K562 (cell line): ENCODE data around the gene TP53I3. TPM values are rescaled to one million over a fixed set of nuclear protein-coding genes. Genes with fewer than 3 reads are reported as not detected.
A peak's percentile ranks its signal among the peaks of the same experiment; 100 is the strongest.

Experiments used
- ARID1B ChIP-seq: fragments of 450-650 bp; IDR thresholded peaks from 2 replicates; pipeline ENCODE4 v1.6.1; 2016; ENCODE audit warnings: antibody characterized with exemption, mild to moderate bottlenecking, inconsistent platforms
- CBFB ChIP-seq: sonication (generic); formaldehyde crosslinking; IDR thresholded peaks from 2 replicates; pipeline ENCODE4 v1.4.0; 2020; ENCODE audit warnings: mild to moderate bottlenecking, missing genetic modification reagents
- FOXJ2 ChIP-seq: fragments of 200-800 bp; sonication (Bioruptor generic); IDR thresholded peaks from 2 replicates; pipeline ENCODE4 v1.6.1; 2016; ENCODE audit warnings: missing genetic modification characterization, missing compliant biosample characterization
- MAFK ChIP-seq: IDR thresholded peaks from 2 replicates; pipeline ENCODE4 v1.6.1; 2011; ENCODE audit warnings: low read length, improper control_type of control experiment
- SIN3B ChIP-seq: fragments of 450-650 bp; IDR thresholded peaks from 2 replicates; pipeline ENCODE4 v1.6.1; 2017; ENCODE audit warnings: low read depth, mild to moderate bottlenecking, moderate library complexity
- TCF7 ChIP-seq: sonication (generic); IDR thresholded peaks from 2 replicates; pipeline ENCODE4 v1.6.1; 2016; ENCODE audit warnings: antibody characterized with exemption, borderline replicate concordance
- U2AF1 ChIP-seq: fragments of 200-400 bp; formaldehyde crosslinking; optimal IDR thresholded peaks from 2 replicates; pipeline ENCODE3; 2017; ENCODE audit warnings: mild to moderate bottlenecking, low read depth, low read length, moderate library complexity
- ZNF316 ChIP-seq: fragments of 450-650 bp; IDR thresholded peaks from 2 replicates; pipeline ENCODE4 v1.6.1; 2016
- ZNF655 ChIP-seq: fragments of 250-450 bp; sonication (Bioruptor Pico); IDR thresholded peaks from 2 replicates; pipeline ENCODE4 v1.5.0; 2021
- polyA plus RNA-seq, 8 experiments: library from polyadenylated mRNA; depleted of rRNA in 4 of 8; stranded (reverse) in 5 of 8; unstranded in 3 of 8; fragments of >200 nt; fragmentation: Nextera tagmentation in 2 of 8; fragmentation: Illumina TruSeq in 1 of 8; extraction: Ambion mirVana in 2 of 8; extraction: Trizol in 1 of 8; gene quantifications; 2 replicates each; pipeline versions ENCODE4 v1.2.1 to v1.2.3, GENCODE V29; 2011 to 2014; ENCODE audit warnings: inconsistent platforms in 1 of 8, missing spikeins in 1 of 8
- total RNA-seq, 7 experiments: library from RNA; depleted of rRNA in 6 of 7; stranded (reverse); fragments of >200 nt in 6 of 7; fragmentation: Illumina TruSeq in 2 of 7; extraction: Trizol in 2 of 7; gene quantifications; 2 replicates each; pipeline versions ENCODE4 v1.2.1 to v1.2.3, GENCODE V29; 2011 to 2021; ENCODE audit warnings: low replicate concordance in 1 of 7
- TF ChIP-seq, protein P1 (sequence below): fragments of 200-600 bp; sonication (generic); IDR thresholded peaks from one replicate; pipeline ENCODE4 v1.6.1; 2012; ENCODE audit warnings: mild to moderate bottlenecking, low read depth, low read length, inconsistent platforms

The TP53I3 gene
- total and polyA plus RNA-seq, 9 of the 15 experiments (the other 6 are each of a cell fraction or from before 2014, with no cell fraction given) = 0.65 to 9.5 (median 5.6) TPM

DNA sequence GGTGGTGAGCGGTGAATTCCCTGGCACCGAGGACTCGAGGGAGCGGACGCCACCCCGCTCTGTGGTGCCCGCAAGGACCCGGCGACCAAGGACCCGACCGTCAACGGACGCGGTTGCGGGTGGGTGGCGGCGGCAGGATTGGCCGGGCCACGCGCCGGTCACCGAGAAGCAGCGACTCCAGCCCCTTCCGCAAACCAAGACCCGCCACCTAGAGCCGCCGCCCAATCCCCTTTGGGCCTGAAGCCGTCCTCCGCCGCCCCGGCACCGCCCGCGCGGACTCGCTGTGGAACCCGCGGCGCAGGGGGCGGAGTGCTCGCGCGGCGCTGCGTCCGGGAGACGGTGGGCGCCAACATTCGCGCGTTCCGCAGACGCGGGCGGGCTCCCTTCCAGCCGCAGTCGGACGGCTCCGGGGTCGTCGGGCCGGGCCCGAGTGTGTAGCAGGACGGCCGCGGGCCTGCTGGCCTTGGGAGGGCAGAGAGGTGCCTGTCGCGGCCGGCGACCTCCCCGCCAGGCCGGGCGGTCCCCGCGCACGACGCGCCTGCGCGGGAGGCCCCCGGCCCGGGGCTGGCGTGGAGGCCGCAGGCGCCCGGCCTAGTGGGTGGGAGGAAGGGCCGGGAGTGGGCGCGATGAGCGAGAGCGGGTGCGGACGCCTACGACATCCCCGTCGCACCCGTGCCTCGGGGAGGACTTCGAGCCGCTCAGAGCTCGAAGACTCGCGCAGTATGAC lies 38.7 kb upstream of the TP53I3 start, which contains the start of the genes FAM228B and PFN4 (continued):
- TF ChIP-seq ARID1B (no peak), ZNF655 (CRISPR knock-in tag) (no peak), CBFB (CRISPR knock-in tag) (no peak), SIN3B (0 out of 2 replicates have a peak, but pooled peaks have one; percentile 53), U2AF1 (peak; percentile 81), ZNF316 (no peak), FOXJ2 (tag) (no peak), TCF7 (no peak), MAFK (no peak)
- TF ChIP-seq, protein P1, sequence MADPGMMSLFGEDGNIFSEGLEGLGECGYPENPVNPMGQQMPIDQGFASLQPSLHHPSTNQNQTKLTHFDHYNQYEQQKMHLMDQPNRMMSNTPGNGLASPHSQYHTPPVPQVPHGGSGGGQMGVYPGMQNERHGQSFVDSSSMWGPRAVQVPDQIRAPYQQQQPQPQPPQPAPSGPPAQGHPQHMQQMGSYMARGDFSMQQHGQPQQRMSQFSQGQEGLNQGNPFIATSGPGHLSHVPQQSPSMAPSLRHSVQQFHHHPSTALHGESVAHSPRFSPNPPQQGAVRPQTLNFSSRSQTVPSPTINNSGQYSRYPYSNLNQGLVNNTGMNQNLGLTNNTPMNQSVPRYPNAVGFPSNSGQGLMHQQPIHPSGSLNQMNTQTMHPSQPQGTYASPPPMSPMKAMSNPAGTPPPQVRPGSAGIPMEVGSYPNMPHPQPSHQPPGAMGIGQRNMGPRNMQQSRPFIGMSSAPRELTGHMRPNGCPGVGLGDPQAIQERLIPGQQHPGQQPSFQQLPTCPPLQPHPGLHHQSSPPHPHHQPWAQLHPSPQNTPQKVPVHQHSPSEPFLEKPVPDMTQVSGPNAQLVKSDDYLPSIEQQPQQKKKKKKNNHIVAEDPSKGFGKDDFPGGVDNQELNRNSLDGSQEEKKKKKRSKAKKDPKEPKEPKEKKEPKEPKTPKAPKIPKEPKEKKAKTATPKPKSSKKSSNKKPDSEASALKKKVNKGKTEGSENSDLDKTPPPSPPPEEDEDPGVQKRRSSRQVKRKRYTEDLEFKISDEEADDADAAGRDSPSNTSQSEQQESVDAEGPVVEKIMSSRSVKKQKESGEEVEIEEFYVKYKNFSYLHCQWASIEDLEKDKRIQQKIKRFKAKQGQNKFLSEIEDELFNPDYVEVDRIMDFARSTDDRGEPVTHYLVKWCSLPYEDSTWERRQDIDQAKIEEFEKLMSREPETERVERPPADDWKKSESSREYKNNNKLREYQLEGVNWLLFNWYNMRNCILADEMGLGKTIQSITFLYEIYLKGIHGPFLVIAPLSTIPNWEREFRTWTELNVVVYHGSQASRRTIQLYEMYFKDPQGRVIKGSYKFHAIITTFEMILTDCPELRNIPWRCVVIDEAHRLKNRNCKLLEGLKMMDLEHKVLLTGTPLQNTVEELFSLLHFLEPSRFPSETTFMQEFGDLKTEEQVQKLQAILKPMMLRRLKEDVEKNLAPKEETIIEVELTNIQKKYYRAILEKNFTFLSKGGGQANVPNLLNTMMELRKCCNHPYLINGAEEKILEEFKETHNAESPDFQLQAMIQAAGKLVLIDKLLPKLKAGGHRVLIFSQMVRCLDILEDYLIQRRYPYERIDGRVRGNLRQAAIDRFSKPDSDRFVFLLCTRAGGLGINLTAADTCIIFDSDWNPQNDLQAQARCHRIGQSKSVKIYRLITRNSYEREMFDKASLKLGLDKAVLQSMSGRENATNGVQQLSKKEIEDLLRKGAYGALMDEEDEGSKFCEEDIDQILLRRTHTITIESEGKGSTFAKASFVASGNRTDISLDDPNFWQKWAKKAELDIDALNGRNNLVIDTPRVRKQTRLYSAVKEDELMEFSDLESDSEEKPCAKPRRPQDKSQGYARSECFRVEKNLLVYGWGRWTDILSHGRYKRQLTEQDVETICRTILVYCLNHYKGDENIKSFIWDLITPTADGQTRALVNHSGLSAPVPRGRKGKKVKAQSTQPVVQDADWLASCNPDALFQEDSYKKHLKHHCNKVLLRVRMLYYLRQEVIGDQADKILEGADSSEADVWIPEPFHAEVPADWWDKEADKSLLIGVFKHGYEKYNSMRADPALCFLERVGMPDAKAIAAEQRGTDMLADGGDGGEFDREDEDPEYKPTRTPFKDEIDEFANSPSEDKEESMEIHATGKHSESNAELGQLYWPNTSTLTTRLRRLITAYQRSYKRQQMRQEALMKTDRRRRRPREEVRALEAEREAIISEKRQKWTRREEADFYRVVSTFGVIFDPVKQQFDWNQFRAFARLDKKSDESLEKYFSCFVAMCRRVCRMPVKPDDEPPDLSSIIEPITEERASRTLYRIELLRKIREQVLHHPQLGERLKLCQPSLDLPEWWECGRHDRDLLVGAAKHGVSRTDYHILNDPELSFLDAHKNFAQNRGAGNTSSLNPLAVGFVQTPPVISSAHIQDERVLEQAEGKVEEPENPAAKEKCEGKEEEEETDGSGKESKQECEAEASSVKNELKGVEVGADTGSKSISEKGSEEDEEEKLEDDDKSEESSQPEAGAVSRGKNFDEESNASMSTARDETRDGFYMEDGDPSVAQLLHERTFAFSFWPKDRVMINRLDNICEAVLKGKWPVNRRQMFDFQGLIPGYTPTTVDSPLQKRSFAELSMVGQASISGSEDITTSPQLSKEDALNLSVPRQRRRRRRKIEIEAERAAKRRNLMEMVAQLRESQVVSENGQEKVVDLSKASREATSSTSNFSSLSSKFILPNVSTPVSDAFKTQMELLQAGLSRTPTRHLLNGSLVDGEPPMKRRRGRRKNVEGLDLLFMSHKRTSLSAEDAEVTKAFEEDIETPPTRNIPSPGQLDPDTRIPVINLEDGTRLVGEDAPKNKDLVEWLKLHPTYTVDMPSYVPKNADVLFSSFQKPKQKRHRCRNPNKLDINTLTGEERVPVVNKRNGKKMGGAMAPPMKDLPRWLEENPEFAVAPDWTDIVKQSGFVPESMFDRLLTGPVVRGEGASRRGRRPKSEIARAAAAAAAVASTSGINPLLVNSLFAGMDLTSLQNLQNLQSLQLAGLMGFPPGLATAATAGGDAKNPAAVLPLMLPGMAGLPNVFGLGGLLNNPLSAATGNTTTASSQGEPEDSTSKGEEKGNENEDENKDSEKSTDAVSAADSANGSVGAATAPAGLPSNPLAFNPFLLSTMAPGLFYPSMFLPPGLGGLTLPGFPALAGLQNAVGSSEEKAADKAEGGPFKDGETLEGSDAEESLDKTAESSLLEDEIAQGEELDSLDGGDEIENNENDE = no peak
